ENCODE results near the gene FAM163B.

The FAM163B gene

DNA sequence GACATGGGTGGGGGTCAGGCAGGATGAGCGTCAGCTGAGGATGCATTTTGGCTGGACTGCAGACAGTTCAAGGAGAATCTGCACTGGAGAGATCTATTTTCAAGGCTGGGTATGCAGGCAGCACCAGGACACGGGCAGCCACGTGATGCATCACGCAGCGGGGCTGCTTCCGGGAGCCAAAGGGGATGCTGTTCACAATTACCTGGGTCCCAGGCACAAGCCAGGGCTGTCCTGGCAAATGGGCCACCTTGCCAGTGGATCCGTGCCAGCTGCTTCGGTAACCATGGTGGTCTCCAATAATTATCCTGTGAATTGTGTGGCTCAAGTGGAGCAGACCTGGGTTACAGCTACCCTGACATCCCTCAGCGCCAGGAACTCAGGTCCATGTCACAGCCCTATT, 44.4 kb upstream of the FAM163B start:
- no peak for DNase-seq
- no peaks in the 10 kb centered on the region for H3K9me3 ChIP-seq
- H3K27ac ChIP-seq = no peak overlapping the region
- TF ChIP-seq, protein P1, sequence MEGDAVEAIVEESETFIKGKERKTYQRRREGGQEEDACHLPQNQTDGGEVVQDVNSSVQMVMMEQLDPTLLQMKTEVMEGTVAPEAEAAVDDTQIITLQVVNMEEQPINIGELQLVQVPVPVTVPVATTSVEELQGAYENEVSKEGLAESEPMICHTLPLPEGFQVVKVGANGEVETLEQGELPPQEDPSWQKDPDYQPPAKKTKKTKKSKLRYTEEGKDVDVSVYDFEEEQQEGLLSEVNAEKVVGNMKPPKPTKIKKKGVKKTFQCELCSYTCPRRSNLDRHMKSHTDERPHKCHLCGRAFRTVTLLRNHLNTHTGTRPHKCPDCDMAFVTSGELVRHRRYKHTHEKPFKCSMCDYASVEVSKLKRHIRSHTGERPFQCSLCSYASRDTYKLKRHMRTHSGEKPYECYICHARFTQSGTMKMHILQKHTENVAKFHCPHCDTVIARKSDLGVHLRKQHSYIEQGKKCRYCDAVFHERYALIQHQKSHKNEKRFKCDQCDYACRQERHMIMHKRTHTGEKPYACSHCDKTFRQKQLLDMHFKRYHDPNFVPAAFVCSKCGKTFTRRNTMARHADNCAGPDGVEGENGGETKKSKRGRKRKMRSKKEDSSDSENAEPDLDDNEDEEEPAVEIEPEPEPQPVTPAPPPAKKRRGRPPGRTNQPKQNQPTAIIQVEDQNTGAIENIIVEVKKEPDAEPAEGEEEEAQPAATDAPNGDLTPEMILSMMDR (IDR thresholded peaks at IDR 0.05) = no peak
- no peak overlapping the region for H3K4me3 ChIP-seq
- peaks cover 0 to 87% of the 10 kb centered on the region in 2 donors for H3K27me3 ChIP-seq
- intact Hi-C loops (cut with DNase I; ENCODE audit: low total_unique reads) = no loop called here
- H3K36me3 ChIP-seq = no peaks in the 10 kb centered on the region
- peaks cover 0 to 6% (median 5%) of the 10 kb centered on the region in 4 donors for H3K4me1 ChIP-seq

GRCh38 chr9:133650026-133650425, 40.8 kb upstream of the FAM163B start:
- TF ChIP-seq, protein P1 (IDR thresholded peaks at IDR 0.05) = no peak
- no peaks in the 10 kb centered on the region for H3K4me1 ChIP-seq
- H3K4me3 ChIP-seq = no peak overlapping the region
- peaks cover 0 to 81% of the 10 kb centered on the region in 2 donors for H3K27me3 ChIP-seq
- no peaks in the 10 kb centered on the region for H3K36me3 ChIP-seq
- H3K27ac ChIP-seq = no peak overlapping the region
- no peak for DNase-seq
- H3K9me3 ChIP-seq = no peaks in the 10 kb centered on the region
- intact Hi-C loops (cut with DNase I; ENCODE audit: low total_unique reads) = no loop called here

DNA sequence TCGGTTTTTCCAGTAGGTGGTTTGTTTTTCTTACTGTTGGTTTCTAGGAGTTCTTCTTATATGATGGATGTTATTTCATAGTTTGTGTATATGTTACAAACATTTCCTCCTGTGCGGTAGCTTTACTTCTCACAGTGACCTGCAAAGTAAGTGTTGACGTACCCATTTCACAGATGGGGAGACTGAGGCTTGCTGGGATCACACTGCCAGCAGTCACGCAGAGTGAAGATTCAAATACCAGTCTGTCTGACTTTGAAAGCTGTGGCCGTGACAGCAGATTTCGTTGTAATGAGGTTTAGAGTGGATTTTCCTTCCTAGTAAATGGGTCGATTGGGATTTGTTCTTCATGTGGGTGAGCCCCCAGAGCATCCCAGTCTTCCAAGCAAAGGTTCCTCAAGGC, 40.0 kb upstream of the FAM163B start:
- Histone ChIP-seq H3K27me3 (peaks cover 0 to 77% of the 10 kb centered on the region in 2 donors), H3K9me3 (no peaks in the 10 kb centered on the region), H3K36me3 (no peaks in the 10 kb centered on the region), H3K27ac (no peak overlapping the region), H3K4me1 (no peaks in the 10 kb centered on the region), H3K4me3 (no peak overlapping the region)
- DNase-seq = no peak
- intact Hi-C loops (cut with DNase I; ENCODE audit: low total_unique reads) = no loop called here
- TF ChIP-seq, protein P1 (IDR thresholded peaks at IDR 0.05) = no peak

DNA sequence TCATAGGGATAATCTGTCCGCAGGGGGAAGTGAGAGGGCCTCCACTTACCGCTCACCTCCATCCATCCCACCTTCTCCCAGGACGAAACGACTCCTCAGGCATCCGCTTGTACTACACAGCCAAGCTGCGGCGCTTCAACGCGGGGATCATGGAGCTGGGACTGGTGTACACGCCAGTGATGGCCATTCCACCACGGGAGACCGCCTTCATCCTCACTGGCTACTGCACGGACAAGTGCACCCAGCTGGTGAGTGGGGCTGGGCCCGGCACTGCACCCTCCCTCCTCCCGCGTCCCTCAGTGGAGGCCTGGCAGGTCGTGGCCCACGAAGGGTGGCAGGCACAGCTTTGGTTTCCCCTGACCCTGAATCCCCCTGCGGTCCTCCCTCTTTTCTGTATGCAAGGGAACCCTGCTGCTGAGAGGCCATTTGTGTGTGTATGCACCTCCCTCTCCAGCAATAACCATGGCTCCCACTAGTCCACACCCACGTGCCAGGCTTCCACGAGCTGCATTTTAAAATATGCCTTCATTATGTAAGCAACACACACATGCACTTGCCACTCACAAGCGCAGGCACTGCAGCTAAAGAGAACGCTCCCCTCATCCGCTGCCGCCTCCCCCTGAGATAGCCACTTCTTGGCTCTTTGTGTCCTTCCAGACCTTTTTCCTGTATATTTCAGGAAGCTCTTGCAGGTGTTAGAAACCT, 38.7 kb upstream of the FAM163B start:
- Histone ChIP-seq H3K9me3 (no peaks in the 10 kb centered on the region), H3K4me1 (no peaks in the 10 kb centered on the region), H3K27ac (no peak overlapping the region), H3K27me3 (peaks cover 0 to 78% of the 10 kb centered on the region in 2 donors), H3K4me3 (no peak overlapping the region), H3K36me3 (no peaks in the 10 kb centered on the region)
- intact Hi-C loops (cut with DNase I; ENCODE audit: low total_unique reads) = no loop called here
- TF ChIP-seq, protein P1 (IDR thresholded peaks at IDR 0.05) = no peak
- no peak for DNase-seq

- peaks cover 0 to 78% of the 10 kb centered on the region in 2 donors for H3K27me3 ChIP-seq
- no peak overlapping the region for H3K27ac ChIP-seq
- intact Hi-C loops (cut with DNase I; ENCODE audit: low total_unique reads) = no loop called here
- no peaks in the 10 kb centered on the region for H3K36me3 ChIP-seq
- no peaks in the 10 kb centered on the region for H3K9me3 ChIP-seq
- TF ChIP-seq, protein P1 (IDR thresholded peaks at IDR 0.05) = no peak
- H3K4me1 ChIP-seq = no peaks in the 10 kb centered on the region
- no peak for DNase-seq
- no peak overlapping the region for H3K4me3 ChIP-seq
Measured at GRCh38 chr9:133647148-133647547, 38.0 kb upstream of the FAM163B start.
